ENCODE measurements around the gene MICU1. TPM values are rescaled to one million over a fixed set of nuclear protein-coding genes. Genes with fewer than 3 reads are reported as not detected.

The MICU1 gene
- total and polyA plus RNA-seq, 2 of the 13 experiments (the other 11 are each of a cell fraction or from before 2014, with no cell fraction given), result 32.5 to 56.1 TPM

- no peak for TF ChIP-seq ZNF761 (CRISPR knock-in tag; conservative IDR thresholded peaks at IDR 0.05)
- peak; percentile 54; the same call in 1 of the 2 replicates for TF ChIP-seq RBFOX2 (IDR thresholded peaks at IDR 0.05; ENCODE audit: low read depth, low read length)
- TF ChIP-seq ZNF530 (CRISPR knock-in tag; IDR thresholded peaks at IDR 0.05; ENCODE audit: low read depth), result no peak
- no peak for TF ChIP-seq U2AF2 (IDR thresholded peaks at IDR 0.05; ENCODE audit: low read depth, low read length)
- TF ChIP-seq, protein P1, sequence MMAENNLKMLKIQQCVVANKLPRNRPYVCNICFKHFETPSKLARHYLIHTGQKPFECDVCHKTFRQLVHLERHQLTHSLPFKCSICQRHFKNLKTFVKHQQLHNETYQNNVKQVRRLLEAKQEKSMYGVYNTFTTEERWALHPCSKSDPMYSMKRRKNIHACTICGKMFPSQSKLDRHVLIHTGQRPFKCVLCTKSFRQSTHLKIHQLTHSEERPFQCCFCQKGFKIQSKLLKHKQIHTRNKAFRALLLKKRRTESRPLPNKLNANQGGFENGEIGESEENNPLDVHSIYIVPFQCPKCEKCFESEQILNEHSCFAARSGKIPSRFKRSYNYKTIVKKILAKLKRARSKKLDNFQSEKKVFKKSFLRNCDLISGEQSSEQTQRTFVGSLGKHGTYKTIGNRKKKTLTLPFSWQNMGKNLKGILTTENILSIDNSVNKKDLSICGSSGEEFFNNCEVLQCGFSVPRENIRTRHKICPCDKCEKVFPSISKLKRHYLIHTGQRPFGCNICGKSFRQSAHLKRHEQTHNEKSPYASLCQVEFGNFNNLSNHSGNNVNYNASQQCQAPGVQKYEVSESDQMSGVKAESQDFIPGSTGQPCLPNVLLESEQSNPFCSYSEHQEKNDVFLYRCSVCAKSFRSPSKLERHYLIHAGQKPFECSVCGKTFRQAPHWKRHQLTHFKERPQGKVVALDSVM (CRISPR knock-in tag; IDR thresholded peaks at IDR 0.05), result peak; percentile 38
- TF ChIP-seq PRMT3 (CRISPR knock-in tag; IDR thresholded peaks at IDR 0.05; ENCODE audit: borderline replicate concordance, low read depth), result no peak
- TF ChIP-seq CCDC6 (CRISPR knock-in tag; IDR thresholded peaks at IDR 0.05), result no peak
- TF ChIP-seq ZNF546 (CRISPR knock-in tag; conservative IDR thresholded peaks at IDR 0.05), result no peak
- no peak; the same call in 1 of the 2 replicates for TF ChIP-seq ERF (CRISPR knock-in tag; IDR thresholded peaks at IDR 0.05)
- no peak for TF ChIP-seq ZNF703 (CRISPR knock-in tag; IDR thresholded peaks at IDR 0.05; ENCODE audit: borderline replicate concordance)
- peak; percentile 75 for TF ChIP-seq ZNF792 (CRISPR knock-in tag; IDR thresholded peaks at IDR 0.05)
- TF ChIP-seq HMG20B (CRISPR knock-in tag; conservative IDR thresholded peaks at IDR 0.05), result no peak
- TF ChIP-seq HOXA9 (CRISPR knock-in tag; IDR thresholded peaks at IDR 0.05; ENCODE audit: borderline replicate concordance), result no peak
- TF ChIP-seq ZNF24 (IDR thresholded peaks at IDR 0.05), result no peak
- TF ChIP-seq FOXM1 (CRISPR knock-in tag; IDR thresholded peaks at IDR 0.05), result no peak
- TF ChIP-seq PHB2 (IDR thresholded peaks at IDR 0.05; ENCODE audit: partially characterized antibody), result no peak
- TF ChIP-seq, protein P2, sequence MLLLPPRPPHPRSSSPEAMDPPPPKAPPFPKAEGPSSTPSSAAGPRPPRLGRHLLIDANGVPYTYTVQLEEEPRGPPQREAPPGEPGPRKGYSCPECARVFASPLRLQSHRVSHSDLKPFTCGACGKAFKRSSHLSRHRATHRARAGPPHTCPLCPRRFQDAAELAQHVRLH (CRISPR knock-in tag; IDR thresholded peaks at IDR 0.05; ENCODE audit: borderline replicate concordance, low read depth), result no peak; the same call in none of the 2 replicates
- TF ChIP-seq MTA1 (CRISPR knock-in tag; IDR thresholded peaks at IDR 0.05; ENCODE audit: borderline replicate concordance), result no peak
- TF ChIP-seq ATRX (CRISPR knock-in tag; IDR thresholded peaks at IDR 0.05; ENCODE audit: borderline replicate concordance), result no peak
- no peak; the same call in 1 of the 2 replicates for TF ChIP-seq MEF2D (CRISPR knock-in tag; IDR thresholded peaks at IDR 0.05)
- no peak for TF ChIP-seq PTBP1 (IDR thresholded peaks at IDR 0.05; ENCODE audit: low read depth, low read length, poor library complexity, severe bottlenecking)
- TF ChIP-seq ZSCAN30 (CRISPR knock-in tag; IDR thresholded peaks at IDR 0.05), result no peak
- TF ChIP-seq MXI1 (IDR thresholded peaks at IDR 0.05; ENCODE audit: borderline replicate concordance, low read depth, low read length), result peak; percentile 56; the same call in 1 of the 3 replicates
- TF ChIP-seq ZBTB38 (CRISPR knock-in tag; IDR thresholded peaks at IDR 0.05), result peak; percentile 76; the same call in 1 of the 2 replicates
- TF ChIP-seq ATAD3A (CRISPR knock-in tag; IDR thresholded peaks at IDR 0.05), result peak; percentile 27; the same call in 1 of the 2 replicates
- no peak for TF ChIP-seq IKZF1 (IDR thresholded peaks at IDR 0.05)
- TF ChIP-seq, protein P3, sequence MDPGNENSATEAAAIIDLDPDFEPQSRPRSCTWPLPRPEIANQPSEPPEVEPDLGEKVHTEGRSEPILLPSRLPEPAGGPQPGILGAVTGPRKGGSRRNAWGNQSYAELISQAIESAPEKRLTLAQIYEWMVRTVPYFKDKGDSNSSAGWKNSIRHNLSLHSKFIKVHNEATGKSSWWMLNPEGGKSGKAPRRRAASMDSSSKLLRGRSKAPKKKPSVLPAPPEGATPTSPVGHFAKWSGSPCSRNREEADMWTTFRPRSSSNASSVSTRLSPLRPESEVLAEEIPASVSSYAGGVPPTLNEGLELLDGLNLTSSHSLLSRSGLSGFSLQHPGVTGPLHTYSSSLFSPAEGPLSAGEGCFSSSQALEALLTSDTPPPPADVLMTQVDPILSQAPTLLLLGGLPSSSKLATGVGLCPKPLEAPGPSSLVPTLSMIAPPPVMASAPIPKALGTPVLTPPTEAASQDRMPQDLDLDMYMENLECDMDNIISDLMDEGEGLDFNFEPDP (CRISPR knock-in tag; conservative IDR thresholded peaks at IDR 0.05), result no peak
- TF ChIP-seq SKI (IDR thresholded peaks at IDR 0.05; ENCODE audit: partially characterized antibody), result peak; percentile 55
- TF ChIP-seq CBX5 (CRISPR knock-in tag; IDR thresholded peaks at IDR 0.05; ENCODE audit: borderline replicate concordance), result peak; percentile 34; the same call in 1 of the 2 replicates
These were observed at the start of gene MICU1 (continued) for GRCh38 chr10:72625608-72626443.

Measured in HepG2 (cell line).